NCI-H146 treated with DMSO at 0.1 percent for 48 hours (cell line): ENCODE measurements around the gene SCLT1.

Experiments used
- DNase-seq: peaks from one replicate; lab custom pipeline; 2025; ENCODE audit not compliant: unreplicated experiment; lab: John Stamatoyannopoulos, UW

Gene SCLT1

GRCh38 chr4:128847082-128847724 is 246.1 kb downstream of the SCLT1 start:
- no peak for DNase-seq

- peak; percentile 57 for DNase-seq
Observed at GRCh38 chr4:128846063-128846462, 247.3 kb downstream of the SCLT1 start.

GRCh38 chr4:128844931-128845330 is 248.4 kb downstream of the SCLT1 start:
- no peak for DNase-seq

GRCh38 chr4:128841402-128841801 is 251.9 kb downstream of the SCLT1 start:
- no peak for DNase-seq

GRCh38 chr4:128840711-128841318 is 252.5 kb downstream of the SCLT1 start:
- no peak for DNase-seq

- no peak for DNase-seq
Observed at GRCh38 chr4:128837679-128838078, 255.7 kb downstream of the SCLT1 start.

- no peak for DNase-seq
Observed at GRCh38 chr4:128837198-128837597, 256.1 kb downstream of the SCLT1 start.

GRCh38 chr4:128835498-128836222 is 257.7 kb downstream of the SCLT1 start:
- DNase-seq, result no peak
